Measurements from ENCODE around the gene SMAD7. TPM values are rescaled to one million over a fixed set of nuclear protein-coding genes. Genes with fewer than 3 reads are reported as not detected.

SMAD7 gene, protein sequence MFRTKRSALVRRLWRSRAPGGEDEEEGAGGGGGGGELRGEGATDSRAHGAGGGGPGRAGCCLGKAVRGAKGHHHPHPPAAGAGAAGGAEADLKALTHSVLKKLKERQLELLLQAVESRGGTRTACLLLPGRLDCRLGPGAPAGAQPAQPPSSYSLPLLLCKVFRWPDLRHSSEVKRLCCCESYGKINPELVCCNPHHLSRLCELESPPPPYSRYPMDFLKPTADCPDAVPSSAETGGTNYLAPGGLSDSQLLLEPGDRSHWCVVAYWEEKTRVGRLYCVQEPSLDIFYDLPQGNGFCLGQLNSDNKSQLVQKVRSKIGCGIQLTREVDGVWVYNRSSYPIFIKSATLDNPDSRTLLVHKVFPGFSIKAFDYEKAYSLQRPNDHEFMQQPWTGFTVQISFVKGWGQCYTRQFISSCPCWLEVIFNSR
- 14.7 TPM for total RNA-seq

DNA sequence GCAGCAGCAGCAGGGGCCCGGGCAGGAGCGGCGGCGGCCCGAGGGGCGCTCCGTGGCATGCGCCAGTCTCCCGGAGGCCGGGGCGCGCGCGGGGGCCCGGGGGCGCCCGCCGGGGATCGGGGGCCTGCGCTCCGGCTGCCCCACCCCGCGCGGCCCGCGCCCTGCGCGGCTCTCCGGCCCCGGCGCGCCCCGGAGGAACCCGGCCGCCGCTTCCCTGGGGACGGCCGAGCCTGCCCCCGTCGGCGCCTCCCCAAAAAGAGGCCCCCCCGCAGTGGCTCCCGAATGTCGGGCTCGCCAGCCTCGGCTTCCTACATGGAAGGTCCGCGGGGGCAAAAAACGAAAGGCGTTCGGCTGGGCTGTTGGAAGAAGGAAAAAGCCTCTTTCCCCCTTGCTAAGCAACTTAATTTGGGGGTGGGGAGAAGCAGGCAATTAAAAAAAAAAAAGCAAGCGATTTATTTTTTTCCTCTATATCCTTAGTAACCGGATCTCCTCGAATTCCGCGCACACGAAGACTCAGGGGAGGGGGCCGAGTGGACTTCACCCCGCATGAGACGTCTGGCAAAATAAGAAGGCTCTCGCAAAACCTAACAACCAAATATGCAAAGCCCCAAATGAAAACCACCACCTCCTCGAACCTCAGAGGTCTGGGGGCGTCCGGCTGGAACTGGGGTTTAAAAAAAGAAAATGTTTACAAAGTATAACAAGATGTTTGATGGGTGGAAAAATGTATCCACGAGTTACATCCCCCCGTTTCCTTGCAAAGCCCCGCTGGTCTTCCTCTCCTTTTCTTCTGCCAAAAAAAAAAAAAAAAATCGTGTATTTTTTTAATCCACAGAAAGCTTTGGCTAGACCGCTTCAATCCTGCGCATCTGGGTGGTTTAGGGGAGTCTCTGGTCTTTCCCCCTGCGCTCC is at the start of gene SMAD7:
SMAD7 (minus strand) TSS at position 430 of the 912 bp plus-strand sequence. CDS start 541 bp downstream, outside the sequence.
- DNase-seq (ENCODE audit: low spot score in 2 of 2) (peak in 1 of 2 donors; percentile 64), FAIRE-seq (no peak)

DNA sequence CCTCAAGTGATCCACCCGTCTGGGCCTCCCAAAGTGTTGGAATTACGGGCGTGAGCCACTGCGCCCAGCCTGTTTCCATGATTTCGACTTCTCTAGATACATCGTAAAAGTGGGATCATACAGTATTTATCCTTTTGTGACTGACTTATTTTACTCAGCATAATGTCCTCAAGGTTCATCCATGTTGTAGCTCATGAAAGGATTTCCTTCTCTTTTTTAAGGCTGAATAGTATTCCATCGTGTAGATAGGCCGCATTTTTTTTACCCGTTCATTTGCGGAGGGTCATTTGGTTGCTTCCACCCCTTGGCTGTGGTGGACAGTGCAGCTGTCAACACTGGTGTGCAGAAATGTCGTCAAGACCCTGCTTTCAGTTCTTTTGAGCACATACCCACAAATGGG is 48.8 kb upstream of the SMAD7 start:
- DNase-seq (ENCODE audit: low spot score in 2 of 2), result no peak
- FAIRE-seq, result no peak

DNA sequence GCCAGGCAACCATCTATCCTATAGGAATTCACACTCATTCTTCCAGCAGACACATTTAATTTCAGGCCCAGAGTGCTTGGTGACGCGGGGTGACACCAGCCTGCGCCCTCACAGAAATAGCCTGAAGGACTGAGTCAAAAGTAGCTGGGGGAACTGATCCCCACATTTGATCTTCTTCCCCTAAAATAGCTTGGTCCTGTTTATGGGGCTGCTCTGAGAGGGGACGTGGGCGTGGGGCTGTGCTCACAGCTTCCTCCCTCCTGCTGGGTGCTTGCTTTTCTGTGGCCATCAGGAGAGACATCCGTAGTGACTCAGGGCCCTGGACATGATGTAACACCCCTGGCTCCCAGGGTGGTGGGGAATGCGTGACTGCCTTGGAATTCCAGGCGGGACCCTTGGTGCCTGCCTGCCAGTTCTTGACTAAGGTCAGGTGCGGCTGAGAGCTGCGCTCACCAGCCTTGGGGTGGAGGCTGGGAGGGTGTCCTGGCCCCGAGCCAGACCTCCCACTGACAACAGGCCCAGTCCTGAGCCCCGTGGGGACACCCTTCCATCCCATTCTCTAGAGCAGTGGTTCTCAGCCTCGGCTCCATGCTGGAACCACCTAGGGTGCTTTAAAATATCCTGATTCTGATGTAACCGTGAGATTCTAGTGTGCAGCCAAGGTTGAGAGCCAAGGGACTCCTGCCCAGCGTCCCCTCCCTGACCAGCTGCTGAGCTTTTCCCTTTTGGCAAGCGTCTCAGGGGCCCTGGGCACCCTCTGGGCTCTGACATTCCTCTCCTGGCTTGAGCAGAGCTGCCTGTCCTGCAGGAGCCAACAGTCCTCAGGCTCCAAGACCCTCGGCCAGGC is 47.4 kb upstream of the SMAD7 start:
- FAIRE-seq (no peak), DNase-seq (ENCODE audit: low spot score in 2 of 2) (peak in 1 of 2 donors; percentile 73)

DNA sequence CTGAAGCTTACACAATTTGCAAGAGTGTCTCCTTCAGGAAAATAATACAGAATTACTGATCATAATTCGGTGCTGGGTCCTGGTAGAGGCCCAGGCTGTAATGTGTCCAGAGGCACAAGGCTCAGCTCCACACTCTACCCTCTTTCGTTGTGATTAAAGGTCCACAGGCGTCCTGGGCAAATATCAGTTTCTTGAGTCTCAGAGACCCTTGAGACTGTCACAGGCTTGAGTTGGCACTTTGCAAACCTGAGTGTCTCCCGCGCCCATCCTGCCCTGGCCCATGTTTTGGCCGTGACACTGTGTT is 46.9 kb upstream of the SMAD7 start:
- DNase-seq (ENCODE audit: low spot score in 2 of 2) (no peak), FAIRE-seq (no peak)

DNA sequence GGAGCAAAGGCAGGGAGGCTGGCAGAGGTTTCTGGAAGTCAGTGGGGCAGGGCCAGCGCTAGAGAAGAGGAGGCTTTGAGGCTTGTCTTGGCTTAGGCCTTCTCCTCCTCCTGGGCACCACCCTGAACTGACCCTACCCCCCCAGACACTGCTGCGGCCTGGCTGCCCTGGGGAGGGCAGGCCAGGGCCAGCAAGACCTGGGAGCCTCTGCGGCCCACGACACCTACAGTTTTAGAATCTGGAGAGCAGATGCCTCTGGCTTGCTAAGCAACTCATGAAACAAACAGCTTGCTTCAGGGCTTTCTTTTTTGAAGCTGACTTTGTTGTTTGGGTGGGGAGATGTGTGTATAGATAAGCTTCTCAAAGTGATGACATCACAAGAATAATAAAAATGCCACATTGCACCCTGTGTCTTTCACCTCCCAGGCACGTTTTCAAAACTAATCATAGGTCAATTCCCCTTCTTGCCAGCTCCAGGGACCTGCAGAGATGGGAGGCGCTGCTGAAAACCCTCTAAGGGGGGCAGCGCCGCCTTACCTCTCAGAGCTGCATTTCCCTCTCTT is 46.2 kb upstream of the SMAD7 start:
- DNase-seq (ENCODE audit: low spot score in 2 of 2), result no peak
- no peak for FAIRE-seq

DNA sequence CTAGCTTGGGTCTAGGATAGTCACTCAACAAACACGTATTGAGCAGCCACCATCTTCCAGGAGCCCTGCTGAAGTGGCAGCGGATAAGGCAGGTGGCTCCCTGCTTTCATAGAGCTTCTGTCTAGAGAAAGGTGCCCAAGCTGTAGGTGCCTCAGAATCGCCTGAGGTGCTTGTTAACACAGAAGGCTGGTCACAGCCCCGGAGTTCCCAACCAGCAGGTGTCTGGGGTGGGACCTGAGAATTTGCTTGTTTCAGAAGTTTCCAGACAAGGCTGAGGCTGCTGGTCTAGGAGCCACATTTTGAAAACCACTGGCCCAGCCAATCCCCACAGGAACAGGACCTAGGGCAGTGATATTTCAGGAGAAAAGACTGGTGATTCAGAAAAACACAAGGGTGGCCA is 45.3 kb upstream of the SMAD7 start:
- FAIRE-seq (no peak), DNase-seq (ENCODE audit: low spot score in 2 of 2) (no peak)

DNA sequence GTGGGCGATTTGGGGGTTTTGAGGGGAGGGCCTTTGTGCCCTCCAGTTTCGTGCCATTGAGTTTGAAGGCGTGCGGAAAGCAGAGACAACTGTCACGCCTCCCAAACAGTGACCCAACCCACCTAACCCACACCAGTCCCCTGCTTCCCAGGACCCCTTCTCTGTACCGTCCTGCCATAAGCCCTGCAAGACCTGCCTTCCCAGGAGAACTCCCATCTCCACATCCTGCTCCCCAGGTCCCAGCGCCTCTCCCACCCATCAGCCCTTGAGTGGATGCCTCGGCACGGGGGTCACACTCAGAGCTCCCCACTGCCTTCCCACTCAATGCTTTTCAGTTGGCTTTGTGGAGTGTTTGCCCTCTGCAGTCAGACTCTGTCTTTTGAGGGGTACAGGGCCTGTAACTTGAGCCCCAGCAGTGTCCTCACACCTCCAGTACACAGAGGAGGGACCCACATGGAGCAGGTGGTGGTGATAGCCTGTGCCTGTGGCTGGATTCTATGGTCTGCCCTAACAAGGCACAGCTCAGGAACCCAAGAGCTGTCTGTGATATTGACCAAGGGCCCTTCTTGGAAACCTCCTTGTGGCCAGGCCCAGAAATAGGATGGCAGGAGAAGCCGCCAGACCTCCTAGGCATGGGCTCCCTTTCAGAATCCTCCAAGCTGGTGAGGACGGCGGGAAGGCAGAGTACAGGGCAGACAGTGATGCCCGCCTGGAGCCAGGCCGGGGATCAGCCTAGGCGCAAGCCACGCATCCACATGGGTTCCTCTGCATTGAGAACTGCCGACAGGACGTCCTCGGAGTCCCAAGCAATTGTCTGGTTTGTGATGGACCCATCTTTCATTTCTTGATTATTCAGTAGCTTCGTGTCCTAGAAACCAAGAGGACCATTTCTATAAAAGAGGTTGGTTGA is 44.4 kb upstream of the SMAD7 start:
- DNase-seq (ENCODE audit: low spot score in 2 of 2) (no peak), FAIRE-seq (no peak)

DNA sequence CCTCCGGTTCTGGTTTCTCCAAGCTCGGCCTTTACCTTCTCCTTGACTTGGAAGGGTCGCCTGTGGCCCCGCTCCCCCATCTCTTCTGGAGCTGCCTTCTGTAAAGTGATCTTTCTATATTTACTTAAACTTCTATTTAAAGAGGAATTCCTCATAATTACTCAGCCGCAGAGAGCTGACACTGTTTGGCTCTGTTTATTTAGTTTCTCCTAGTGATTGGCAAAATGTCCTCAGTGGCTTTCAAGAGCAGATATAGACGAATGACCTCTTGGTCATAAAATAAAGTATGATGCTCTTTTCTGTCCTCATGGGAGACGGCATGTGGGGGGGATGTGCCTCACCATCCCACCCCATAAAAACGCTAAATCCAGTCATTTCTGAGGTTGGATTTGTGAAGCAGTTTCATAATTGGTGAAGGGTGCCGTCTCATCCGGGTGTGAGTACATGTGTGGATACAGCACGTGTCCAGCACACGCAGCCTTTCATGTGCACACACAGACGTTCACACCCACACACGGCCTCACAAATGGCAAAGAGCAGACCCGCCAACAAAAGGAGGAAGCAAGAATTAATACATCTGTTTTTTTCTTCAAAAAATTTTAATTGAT is 43.4 kb upstream of the SMAD7 start:
- FAIRE-seq (no peak), DNase-seq (ENCODE audit: low spot score in 2 of 2) (no peak)

DNA sequence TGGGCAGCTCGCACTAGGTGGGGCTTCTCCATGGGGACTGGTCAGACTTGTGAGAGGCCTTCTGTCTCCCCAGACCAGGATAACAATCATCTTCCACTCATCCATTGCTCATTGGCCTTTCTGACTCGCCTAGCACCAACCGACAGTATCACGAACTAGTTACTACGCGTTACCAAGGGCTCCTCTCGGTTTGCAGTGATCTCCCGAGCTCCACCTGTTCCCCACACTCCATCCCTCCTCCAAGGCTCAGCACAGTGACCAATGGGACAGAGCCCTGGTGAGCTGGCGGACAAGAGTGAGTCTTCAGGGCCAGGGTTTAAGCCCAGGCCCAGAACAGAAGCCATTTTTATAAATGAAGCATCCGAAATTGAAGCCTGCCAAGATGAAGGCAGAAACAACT is 42.8 kb upstream of the SMAD7 start:
- no peak for DNase-seq (ENCODE audit: low spot score in 2 of 2)
- FAIRE-seq, result no peak

DNA sequence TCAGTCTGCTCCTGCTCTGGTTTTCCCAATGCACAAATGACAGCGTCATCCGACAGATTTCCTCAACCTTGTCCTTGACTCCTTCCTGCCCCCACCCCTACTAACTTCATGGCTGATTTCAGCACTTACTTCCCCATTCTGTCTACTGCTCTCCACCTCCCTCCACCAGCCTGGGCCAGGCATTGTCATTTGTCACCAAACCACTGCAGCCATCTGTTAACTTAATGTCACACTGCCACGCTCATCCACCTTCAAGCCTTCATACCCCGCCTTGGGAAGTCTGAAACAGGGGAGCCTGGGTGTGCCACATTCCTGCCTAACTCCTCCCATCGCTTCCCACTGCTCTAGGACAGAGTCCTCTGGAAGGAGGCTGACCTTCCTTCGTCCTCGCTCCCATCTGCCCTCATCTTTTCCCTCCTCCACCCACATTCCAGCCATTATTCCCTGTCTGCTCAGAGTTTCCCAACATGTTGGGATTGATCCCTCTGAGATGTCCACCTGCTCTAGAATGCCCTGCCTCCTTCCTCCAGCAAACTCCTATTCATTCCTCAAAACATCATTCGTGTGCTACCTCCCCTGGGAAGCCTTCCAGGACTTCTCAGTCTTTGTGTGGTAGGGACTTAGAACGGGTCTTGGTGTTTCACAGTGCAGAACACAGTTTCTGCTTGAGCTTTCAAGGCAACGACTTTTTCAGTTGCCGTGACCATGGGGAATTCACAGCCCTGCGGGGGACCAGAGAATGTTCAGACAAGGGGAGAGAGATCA is 42.2 kb upstream of the SMAD7 start:
- DNase-seq (ENCODE audit: low spot score in 2 of 2) (no peak), FAIRE-seq (no peak)

DNA sequence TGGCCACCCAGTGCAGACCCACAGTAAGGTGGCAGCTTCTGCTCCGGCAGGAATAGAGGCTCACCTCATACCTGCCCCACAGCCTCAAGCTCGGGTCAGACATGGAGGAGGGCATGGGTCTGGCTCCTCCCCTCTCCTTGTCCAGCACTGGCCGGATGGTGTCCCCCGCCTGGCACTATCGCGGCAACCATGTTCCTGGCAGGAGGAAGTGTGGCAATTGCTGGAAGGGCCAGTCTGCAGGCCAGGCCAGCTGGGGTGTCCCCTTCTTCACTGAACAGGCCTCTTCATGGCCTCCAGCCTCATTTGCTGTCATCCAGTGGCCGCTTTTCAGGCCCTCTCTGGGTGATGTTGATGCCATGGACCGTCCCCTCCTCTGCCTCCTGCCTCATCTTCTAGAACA is 41.4 kb upstream of the SMAD7 start:
- FAIRE-seq (no peak), DNase-seq (ENCODE audit: low spot score in 2 of 2) (no peak)

DNA sequence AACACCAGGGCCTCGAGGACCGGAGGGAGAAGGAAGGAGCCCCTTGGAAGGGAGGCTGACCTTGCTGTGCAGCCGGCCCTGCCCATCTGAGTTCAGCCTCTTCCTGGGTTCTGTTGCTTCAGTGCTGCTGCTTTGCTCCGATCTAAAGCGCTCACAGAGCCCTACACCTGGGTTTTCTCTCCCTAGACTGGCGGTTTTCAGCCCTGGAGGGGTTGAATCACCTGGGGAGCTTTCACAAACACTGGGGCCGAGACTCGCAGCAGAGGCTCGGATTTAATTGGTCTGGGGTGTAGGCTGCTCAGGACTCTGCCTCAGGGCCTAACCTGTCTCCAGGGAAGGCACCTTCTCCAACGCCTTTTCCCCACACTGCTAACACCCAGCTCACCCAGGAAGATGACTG is 40.9 kb upstream of the SMAD7 start:
- DNase-seq (ENCODE audit: low spot score in 2 of 2) (no peak), FAIRE-seq (no peak)

DNA sequence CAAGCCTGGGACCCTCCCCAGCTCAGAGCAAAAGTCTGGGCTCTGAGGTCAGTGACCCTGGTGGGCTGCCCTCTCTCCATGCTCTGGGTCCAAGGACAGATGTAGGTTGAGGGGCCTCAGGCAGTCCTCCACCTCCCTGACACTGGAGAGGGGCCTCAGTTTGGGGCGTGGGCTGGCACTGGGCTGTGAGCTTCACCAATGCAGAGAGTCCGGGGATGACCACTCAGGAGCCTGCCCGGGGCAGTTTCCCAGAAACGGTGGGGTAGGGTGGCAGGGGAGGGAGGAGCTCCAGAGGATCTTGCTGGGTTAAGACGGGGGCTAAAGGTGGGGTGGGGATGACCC is 40.5 kb upstream of the SMAD7 start:
- DNase-seq (ENCODE audit: low spot score in 2 of 2) (no peak), FAIRE-seq (no peak)

DNA sequence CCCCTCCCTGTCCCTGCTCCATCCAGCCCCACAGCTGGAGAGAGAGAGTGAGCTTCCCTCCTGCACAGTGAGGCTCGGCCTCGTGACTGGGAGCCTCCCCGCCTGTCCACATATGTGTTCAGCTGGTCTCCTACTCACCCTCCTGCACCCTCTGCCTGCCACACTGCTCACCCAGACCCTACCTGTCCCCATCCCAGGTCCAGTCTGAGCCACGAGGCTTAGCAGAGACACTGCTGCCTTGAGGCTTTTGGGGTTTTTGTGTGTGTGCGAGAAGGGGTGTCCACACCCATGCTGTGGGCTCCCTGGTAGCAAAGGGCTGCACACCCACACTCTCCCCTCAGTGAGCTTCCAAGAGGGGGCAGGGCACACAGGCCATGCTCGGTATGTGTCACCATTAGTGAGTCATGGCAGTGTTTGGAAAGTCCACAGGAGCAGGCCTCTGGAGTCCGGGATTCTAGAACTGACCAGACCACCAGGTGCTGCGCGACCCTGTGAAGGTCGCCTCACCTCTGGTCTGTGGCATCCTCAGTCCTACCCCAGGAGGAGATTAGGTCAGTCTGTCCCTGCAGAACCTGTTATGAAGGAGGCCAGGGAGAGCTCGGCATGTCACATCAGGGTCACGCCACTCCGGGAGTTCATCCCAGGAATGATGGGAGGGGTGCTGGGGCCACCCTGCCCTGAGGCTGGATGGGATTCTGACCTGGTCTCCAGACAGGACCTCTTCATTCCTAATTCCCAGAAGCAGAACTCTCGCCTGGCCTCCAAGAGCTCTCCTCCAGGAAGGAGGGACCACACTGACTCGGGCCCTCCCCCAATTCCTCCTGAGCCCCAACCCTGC is 39.9 kb upstream of the SMAD7 start:
- no peak for FAIRE-seq
- no peak for DNase-seq (ENCODE audit: low spot score in 2 of 2)

DNA sequence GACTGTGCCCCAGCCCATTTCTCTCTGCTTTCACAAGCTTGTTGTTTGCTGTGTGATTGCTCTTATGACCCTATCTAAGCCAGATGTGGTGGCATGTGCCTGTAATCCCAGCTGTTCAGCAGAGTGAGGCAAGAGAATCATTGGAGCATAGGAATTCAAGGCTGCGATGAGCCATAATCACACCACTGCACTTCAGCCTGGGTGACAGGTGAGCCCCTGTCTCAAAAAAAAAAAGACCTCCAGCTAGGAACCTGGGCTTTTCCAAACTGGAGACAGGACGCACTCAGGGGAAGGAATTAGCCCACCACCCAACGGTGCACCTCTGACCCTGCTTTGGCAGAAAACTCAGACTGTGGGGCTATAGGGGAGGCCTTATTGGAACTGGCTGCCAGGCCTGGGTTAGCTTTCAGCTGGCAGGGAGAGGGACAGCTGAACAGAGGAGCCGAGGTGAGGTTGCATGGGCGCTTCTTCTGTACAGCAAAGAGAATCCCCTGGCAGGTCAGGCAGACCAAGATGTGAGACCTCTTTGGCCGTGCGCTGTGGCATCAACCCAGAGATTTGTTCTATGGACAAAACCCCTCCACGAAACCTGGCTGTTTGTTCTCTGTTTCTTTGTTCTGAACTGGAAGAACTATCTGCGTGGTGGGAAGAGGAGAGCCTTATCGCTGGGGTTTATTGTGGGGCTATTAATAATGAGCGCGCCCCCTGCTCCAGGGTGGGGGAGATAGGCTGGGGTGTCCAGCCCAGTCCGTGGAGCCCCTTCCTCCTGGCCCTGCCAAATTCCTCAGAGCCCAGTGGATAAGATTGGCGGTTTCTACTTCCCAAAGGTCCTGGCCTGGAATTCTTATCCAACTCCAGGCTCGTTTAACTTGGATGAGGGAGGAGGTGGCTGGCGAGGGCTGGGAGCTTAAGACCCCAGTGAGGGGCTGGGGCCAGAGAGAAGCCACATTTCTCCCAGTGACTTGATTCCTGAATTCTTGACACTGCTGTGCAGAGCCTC is 38.8 kb upstream of the SMAD7 start:
- FAIRE-seq, result no peak
- no peak for DNase-seq (ENCODE audit: low spot score in 2 of 2)

Data from frontal cortex (tissue), 4 donors.